Right lobe of liver (tissue), 6 donors: ENCODE measurements around the gene ANKRD53. TPM values are rescaled to one million over a fixed set of nuclear protein-coding genes. Genes with fewer than 3 reads are reported as not detected.

Experiments
- ATAC-seq, 4 donors: fragments of 200-7000 bp; cut with Tn5 transposase; one replicate each; pipeline ENCODE4 v1.9.1; 2020; ENCODE audit warnings: mild to moderate bottlenecking in 4 of 4, moderate library complexity in 4 of 4
- DNase-seq, 3 donors: peaks; one replicate each; pipeline ENCODE4 v3.0.0-alpha.2; 2020
- H3K27ac ChIP-seq, 3 donors: fragments of 200-600 bp; one replicate each; pipeline ENCODE4 v1.8.0; 2022
- H3K27me3 ChIP-seq, 2 donors: fragments of 200-600 bp; one replicate each; pipeline ENCODE4 v1.8.0; 2022
- H3K36me3 ChIP-seq, 4 donors: fragments of 200-600 bp; sonication (generic) in 1 of 4; one replicate each; pipeline versions ENCODE4 v1.5.1 to v1.8.0; 2017 to 2022; ENCODE audit warnings: control low read depth in 1 of 4
- H3K4me1 ChIP-seq, 4 donors: fragments of 200-600 bp; sonication (generic) in 1 of 4; one replicate each; pipeline versions ENCODE4 v1.5.1 to v1.8.0; 2017 to 2022; ENCODE audit warnings: control low read depth in 1 of 4
- H3K4me3 ChIP-seq, 3 donors: fragments of 200-600 bp; one replicate each; pipeline ENCODE4 v1.8.0; 2022
- H3K9me3 ChIP-seq, 4 donors: fragments of 200-600 bp; sonication (generic) in 1 of 4; one replicate each; pipeline versions ENCODE4 v1.5.1 to v1.8.0; 2017 to 2022; ENCODE audit warnings: control low read depth in 1 of 4
- POLR2A ChIP-seq: fragments of 450-650 bp; IDR thresholded peaks from one replicate; pipeline ENCODE4 v1.6.1; 2017; ENCODE audit warnings: antibody characterized with exemption, mild to moderate bottlenecking
- WGBS: methylation state at CpG from one replicate; pipeline ENCODE4 v1.1.6; 2018; ENCODE audit warnings: low coverage, low lambda C conversion rate; ENCODE audit not compliant: insufficient coverage; ENCODE audit errors: missing lambda C conversion rate; 5-methylcytosine and 5-hydroxymethylcytosine counted together
- intact Hi-C, 2 donors: fragments of 100-400 bp; cut with DNase I; formaldehyde crosslinking; loops; one replicate each; pipeline versions ENCODE4 v1.11.2 to v1.14.1; 2022
- total RNA-seq, 6 experiments: library from RNA; depleted of rRNA in 2 of 6; stranded (reverse); fragments of >200 nt in 2 of 6; fragmentation: NEBNext Ultra II Directional in 3 of 6; extraction: Animal tissue kit (Norgen Biotek cat#: 25700) in 3 of 6; gene quantifications; one replicate each; pipeline versions ENCODE4 v1.1.0 to v1.2.4, GENCODE V29; 2016 to 2023
- TF ChIP-seq, protein P1 (sequence below), 4 donors: fragments of 200-600 bp in 3 of 4; fragments of 450-650 bp in 1 of 4; IDR thresholded peaks; one replicate each; pipeline versions ENCODE4 v1.5.1 to v1.8.0; 2016 to 2022; ENCODE audit warnings: antibody characterized with exemption in 4 of 4, mild to moderate bottlenecking in 2 of 4
- donor health status: DM: no; HTN: yes; CAD: no.
- donor health status: DM: no; HTN: no; CAD: no.
- donor health status: DM: no; HTN: no; CAD: no.
- donor health status: DM: no; HTN: yes; CAD: no.
- donor health status: DM: no; HTN: yes; CAD: no.

ANKRD53 gene
- total RNA-seq, 6 experiments from 2014 or later = 0.25 to 0.93 (median 0.50) TPM; not detected in 1

DNA sequence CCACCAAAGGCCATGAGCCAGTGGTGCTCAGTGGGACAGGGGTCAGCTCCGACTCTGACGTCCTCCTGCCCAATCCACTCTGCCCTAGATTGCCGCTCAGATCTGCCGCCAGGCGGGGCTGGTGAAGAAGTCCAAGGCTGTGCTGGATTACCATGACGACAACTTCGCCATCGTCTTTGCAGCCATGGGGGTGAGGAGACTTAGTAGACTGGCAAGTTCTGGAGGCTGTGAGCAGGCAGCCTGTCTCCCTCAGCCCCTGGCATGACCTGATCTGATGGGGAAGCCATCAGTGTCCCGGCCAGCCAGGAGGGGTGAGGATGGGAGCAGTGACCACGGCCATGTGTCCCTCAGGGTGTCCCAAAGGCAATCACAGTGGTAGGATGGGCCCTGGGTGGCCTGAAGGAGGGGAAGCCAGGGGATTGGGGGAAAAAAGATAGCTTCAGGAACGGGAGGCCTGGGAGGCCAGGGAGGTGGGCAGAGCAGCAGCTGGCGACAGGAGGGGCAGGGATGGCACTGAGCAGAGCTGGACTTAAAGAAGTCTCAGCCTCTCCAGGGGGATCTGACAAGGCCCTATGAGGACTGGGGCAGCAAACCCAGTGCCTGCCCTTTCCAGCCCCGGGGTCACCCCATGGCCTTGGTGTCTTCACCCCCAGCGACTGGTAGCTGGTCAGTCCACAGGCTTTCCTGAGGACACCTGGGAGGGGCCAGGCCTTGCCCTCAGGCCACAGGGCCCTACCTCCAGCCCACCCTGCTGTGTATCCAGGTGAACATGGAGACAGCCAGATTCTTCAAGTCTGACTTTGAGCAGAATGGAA lies 17.4 kb upstream of the ANKRD53 start:
- H3K27ac ChIP-seq = no peak overlapping the region
- no peak overlapping the region for H3K4me3 ChIP-seq
- TF ChIP-seq, protein P1, sequence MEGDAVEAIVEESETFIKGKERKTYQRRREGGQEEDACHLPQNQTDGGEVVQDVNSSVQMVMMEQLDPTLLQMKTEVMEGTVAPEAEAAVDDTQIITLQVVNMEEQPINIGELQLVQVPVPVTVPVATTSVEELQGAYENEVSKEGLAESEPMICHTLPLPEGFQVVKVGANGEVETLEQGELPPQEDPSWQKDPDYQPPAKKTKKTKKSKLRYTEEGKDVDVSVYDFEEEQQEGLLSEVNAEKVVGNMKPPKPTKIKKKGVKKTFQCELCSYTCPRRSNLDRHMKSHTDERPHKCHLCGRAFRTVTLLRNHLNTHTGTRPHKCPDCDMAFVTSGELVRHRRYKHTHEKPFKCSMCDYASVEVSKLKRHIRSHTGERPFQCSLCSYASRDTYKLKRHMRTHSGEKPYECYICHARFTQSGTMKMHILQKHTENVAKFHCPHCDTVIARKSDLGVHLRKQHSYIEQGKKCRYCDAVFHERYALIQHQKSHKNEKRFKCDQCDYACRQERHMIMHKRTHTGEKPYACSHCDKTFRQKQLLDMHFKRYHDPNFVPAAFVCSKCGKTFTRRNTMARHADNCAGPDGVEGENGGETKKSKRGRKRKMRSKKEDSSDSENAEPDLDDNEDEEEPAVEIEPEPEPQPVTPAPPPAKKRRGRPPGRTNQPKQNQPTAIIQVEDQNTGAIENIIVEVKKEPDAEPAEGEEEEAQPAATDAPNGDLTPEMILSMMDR (IDR thresholded peaks at IDR 0.05) = no peak
- no peak for TF ChIP-seq POLR2A
- H3K27me3 ChIP-seq = peaks cover 0 to 12% of the 10 kb centered on the region in 2 donors
- peaks cover 0 to 6% (median 0%) of the 10 kb centered on the region in 4 donors for H3K4me1 ChIP-seq
- 70% methylated on average over 5 of the region's 14 CpGs for WGBS
- DNase-seq (peak in 1 of 3 donors; percentile 36), ATAC-seq (no peak)
- intact Hi-C loops = no loop called here
- no peaks in the 10 kb centered on the region for H3K36me3 ChIP-seq
- no peaks in the 10 kb centered on the region for H3K9me3 ChIP-seq

DNA sequence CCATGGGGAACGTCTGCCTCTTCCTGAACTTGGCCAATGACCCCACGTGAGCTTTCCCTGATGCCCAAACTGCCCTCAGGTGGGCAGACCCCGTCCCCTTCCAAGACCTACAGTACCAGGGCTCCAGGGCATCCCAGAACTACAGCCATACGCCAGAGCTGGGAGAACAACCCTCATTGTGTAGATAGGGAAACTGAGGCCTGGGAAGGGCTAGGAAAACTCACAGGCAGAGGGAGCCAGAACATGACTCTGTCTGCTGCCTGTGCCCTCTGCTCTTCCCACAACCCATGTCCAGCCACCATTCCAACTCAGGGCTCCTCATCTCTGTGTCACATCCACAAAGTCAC lies 16.8 kb upstream of the ANKRD53 start:
- Histone ChIP-seq H3K27me3 (peaks cover 0 to 12% of the 10 kb centered on the region in 2 donors), H3K27ac (no peak overlapping the region), H3K4me3 (no peak overlapping the region), H3K4me1 (peaks cover 0 to 6% (median 0%) of the 10 kb centered on the region in 4 donors), H3K36me3 (no peaks in the 10 kb centered on the region), H3K9me3 (no peaks in the 10 kb centered on the region)
- no peak for ATAC-seq
- intact Hi-C loops = no loop called here
- no peak for DNase-seq
- 60% methylated on average over 1 of the region's 4 CpGs for WGBS
- TF ChIP-seq, protein P1 (IDR thresholded peaks at IDR 0.05) = no peak
- TF ChIP-seq POLR2A = no peak

DNA sequence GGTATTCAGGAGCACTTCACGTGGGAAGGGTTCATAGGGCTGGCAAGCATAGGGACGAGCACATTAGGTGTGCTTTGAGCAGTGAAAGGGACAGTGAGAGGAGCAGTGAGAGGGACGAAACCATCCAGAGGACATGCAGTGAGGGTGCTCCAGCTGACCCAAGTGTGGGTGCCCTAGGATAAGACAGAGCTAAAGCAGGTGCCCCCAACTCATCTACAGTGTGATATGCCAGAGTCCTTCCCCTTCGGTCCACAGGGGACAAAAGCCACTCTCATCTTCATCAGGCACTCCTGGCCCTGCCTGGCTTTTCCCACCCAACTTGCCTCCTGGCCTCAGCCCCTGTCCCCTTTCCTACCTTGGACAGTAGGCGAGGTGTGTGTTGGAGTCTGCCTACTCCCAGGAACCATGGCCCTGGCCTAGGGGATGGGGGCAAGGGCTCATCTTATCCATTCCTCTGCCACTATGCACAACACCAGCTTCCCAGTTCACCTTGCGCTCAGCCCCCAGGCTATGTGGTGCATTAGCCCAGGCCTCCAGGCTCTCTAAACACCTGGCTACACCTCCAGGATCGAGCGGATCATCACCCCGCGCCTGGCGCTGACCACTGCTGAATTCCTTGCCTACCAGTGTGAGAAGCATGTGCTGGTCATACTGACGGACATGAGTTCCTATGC lies 16.1 kb upstream of the ANKRD53 start:
- Histone ChIP-seq H3K36me3 (no peaks in the 10 kb centered on the region), H3K4me3 (no peak overlapping the region), H3K27me3 (peaks cover 0 to 12% of the 10 kb centered on the region in 2 donors), H3K4me1 (peaks cover 0 to 6% (median 0%) of the 10 kb centered on the region in 4 donors), H3K9me3 (no peaks in the 10 kb centered on the region), H3K27ac (no peak overlapping the region)
- no peak for ATAC-seq
- DNase-seq = peak in 1 of 3 donors; percentile 27
- 72% methylated on average over 12 of the region's 12 CpGs for WGBS
- intact Hi-C loops = no loop called here
- TF ChIP-seq, protein P1 (IDR thresholded peaks at IDR 0.05) = no peak
- no peak for TF ChIP-seq POLR2A

DNA sequence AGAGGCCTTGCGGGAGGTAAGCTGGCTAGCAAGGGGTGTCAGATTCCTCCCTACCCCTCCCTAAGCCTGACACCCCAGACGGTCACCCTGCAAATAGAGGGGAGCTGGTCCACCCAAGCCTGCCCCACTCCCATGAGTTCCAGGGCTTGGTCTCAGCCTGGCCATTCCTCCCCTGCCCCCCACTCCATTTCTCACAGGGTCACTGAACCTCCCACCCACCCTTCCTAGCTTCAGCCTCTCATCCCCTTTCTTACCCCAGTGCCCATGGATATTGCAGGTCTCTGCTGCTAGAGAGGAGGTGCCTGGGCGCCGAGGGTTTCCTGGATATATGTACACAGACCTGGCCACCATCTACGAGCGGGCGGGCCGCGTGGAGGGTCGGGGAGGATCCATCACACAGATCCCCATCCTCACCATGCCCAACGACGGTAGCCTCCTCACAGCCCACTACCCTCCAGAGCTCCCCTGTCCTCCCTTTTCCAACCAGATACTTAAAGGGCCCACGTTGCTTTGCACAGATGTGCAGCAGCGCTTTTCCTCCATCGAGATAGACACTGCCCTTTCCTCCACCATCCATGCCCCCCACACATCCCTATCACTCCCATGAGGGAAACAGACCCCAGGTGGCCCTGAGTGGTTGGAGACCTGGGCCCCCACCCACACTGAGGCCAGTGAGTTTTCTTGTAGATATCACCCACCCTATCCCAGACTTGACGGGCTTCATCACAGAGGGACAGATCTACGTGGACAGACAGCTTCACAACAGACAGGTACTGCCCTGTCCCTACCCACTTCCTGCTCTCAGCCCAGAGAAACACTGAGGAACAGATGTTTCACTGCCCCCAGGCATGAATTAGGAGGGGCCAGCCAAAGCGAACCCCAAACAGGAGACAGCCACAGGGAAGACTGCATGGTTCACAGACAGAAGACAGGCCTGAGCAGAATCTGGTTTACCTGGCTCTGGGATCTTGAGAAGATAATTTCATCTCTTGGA lies 15.2 kb upstream of the ANKRD53 start:
- 78% methylated on average over 5 of the region's 18 CpGs for WGBS

More for the DNA sequence above, 15.2 kb upstream of the ANKRD53 start:
- peaks cover 0 to 12% of the 10 kb centered on the region in 2 donors for H3K27me3 ChIP-seq
- ATAC-seq (no peak), DNase-seq (peak in 1 of 3 donors; percentile 26)
- no peaks in the 10 kb centered on the region for H3K9me3 ChIP-seq
- H3K36me3 ChIP-seq = no peaks in the 10 kb centered on the region
- no peak overlapping the region for H3K4me3 ChIP-seq
- TF ChIP-seq POLR2A = no peak
- TF ChIP-seq, protein P1 (IDR thresholded peaks at IDR 0.05) = no peak
- intact Hi-C loops = no loop called here
- H3K27ac ChIP-seq = no peak overlapping the region
- peaks cover 0 to 6% (median 0%) of the 10 kb centered on the region in 4 donors for H3K4me1 ChIP-seq
